Psoas muscle (tissue), 8 donors: ENCODE data around the gene PSMG1. TPM values are rescaled to one million over a fixed set of nuclear protein-coding genes. Genes with fewer than 3 reads are reported as not detected.
"Not testable (repeated sequence)": the region's sequence is repeated elsewhere in the genome, so short reads cannot be mapped to it uniquely, and the experiment has no call there.

Experiments used
- ATAC-seq, 4 donors: fragments of 200-7000 bp; cut with Tn5 transposase; one replicate each; pipeline ENCODE4 v1.9.1; 2020; ENCODE audit warnings: moderate library complexity in 3 of 4, mild to moderate bottlenecking in 2 of 4
- DNase-seq, 2 donors: peaks; one replicate each; pipeline ENCODE4 v3.0.0-alpha.2; 2020
- H3K27ac ChIP-seq: fragments of 200-600 bp; one replicate; pipeline ENCODE4 v1.8.0; 2022
- H3K27me3 ChIP-seq, 3 donors: fragments of 200-600 bp in 1 of 3; one replicate each; pipeline versions ENCODE4 v1.6.1 to v1.8.0; 2013 to 2022; ENCODE audit warnings: low read length in 2 of 3, mild to moderate bottlenecking in 2 of 3, moderate library complexity in 1 of 3; ENCODE audit not compliant: insufficient read depth in 3 of 3
- H3K36me3 ChIP-seq, 2 donors: fragments of 200-600 bp in 1 of 2; one replicate each; pipeline versions ENCODE4 v1.6.1 to v1.8.0; 2013 to 2022; ENCODE audit warnings: low read depth in 1 of 2, mild to moderate bottlenecking in 1 of 2, moderate library complexity in 1 of 2; ENCODE audit not compliant: insufficient read depth in 1 of 2
- H3K4me1 ChIP-seq: fragments of 200-600 bp; one replicate; pipeline ENCODE4 v1.8.0; 2022
- H3K4me3 ChIP-seq: fragments of 200-600 bp; one replicate; pipeline ENCODE4 v1.8.0; 2022; ENCODE audit warnings: mild to moderate bottlenecking
- H3K9me3 ChIP-seq: fragments of 200-600 bp; one replicate; pipeline ENCODE4 v1.8.0; 2022
- CTCF ChIP-seq: fragments of 200-600 bp; IDR thresholded peaks from one replicate; pipeline ENCODE4 v1.8.0; 2022; ENCODE audit warnings: antibody characterized with exemption
- WGBS, 3 donors: extraction: QIAGEN DNeasy Blood & Tissue Kit; methylation state at CpG; one replicate each; pipeline versions ENCODE4 v1.1.6 to v1.1.7; 2013; 5-methylcytosine and 5-hydroxymethylcytosine counted together
- intact Hi-C, 2 donors: fragments of 100-400 bp; cut with DNase I; formaldehyde crosslinking; loops; one replicate each; pipeline versions ENCODE4 v1.11.0 to v1.14.2; 2022
- polyA plus RNA-seq, 3 donors: library from polyadenylated mRNA; stranded (reverse); fragments of 200-250 nt; gene quantifications; one replicate each; pipeline ENCODE4 v1.2.3, GENCODE V29; 2013
- total RNA-seq, 4 donors: library from RNA; stranded (reverse); fragmentation: NEBNext Ultra II Directional in 2 of 4; extraction: Animal tissue kit (Norgen Biotek cat#: 25700) in 2 of 4; gene quantifications; one replicate each; pipeline versions ENCODE4 v1.2.1 to v1.2.4, GENCODE V29; 2021 to 2023
- donor health status: healthy with polysubstance abuse.
- donor health status: DM: no; HTN: no; CAD: no; lungs with moderate emphysema.
- donor health status: Bipolar disorder and iron deficiency.
- donor health status: healthy.
- donor health status: DM: yes; HTN: yes; CAD: no.
- donor health status: DM: no; HTN: no; CAD: no.
- donor health status: DM: no; HTN: no; CAD: no.
- donor health status: DM: yes; HTN: yes; CAD: no.

Gene PSMG1
- total and polyA plus RNA-seq, 7 donors: 20.5 to 52.1 (median 44.0) TPM

GRCh38 chr21:39169906-39170305 lies 13.3 kb downstream of the PSMG1 start:
- WGBS, 3 donors: 96 to 98% (median 96%) methylated on average over 5 of the region's 5 CpGs
- DNase-seq (no peak), ATAC-seq (no peak)
- Histone ChIP-seq H3K4me1 (peaks cover 7% of the 10 kb centered on the region), H3K36me3 (peaks cover 7 to 43% of the 10 kb centered on the region in 2 donors), H3K27me3 (no peaks in the 10 kb centered on the region), H3K27ac (no peak overlapping the region), H3K9me3 (no peaks in the 10 kb centered on the region), H3K4me3 (no peak overlapping the region)
- intact Hi-C loops: no loop called here
- no peak for TF ChIP-seq CTCF

- DNase-seq (no peak), ATAC-seq (no peak)
- H3K36me3 ChIP-seq: peaks cover 4 to 34% of the 10 kb centered on the region in 2 donors
- no peaks in the 10 kb centered on the region for H3K27me3 ChIP-seq
- H3K4me1 ChIP-seq: peaks cover 6% of the 10 kb centered on the region
- 93 to 97% (median 94%) methylated on average over 2 of the region's 2 CpGs for WGBS, 3 donors
- H3K4me3 ChIP-seq: no peak overlapping the region
- no peak overlapping the region for H3K27ac ChIP-seq
- no peaks in the 10 kb centered on the region for H3K9me3 ChIP-seq
- intact Hi-C loops: no loop called here
- no peak for TF ChIP-seq CTCF
These were observed 14.5 kb downstream of the PSMG1 start for GRCh38 chr21:39168800-39169199.

- WGBS, 3 donors: 90 to 92% (median 91%) methylated on average over 2 of the region's 2 CpGs
- H3K4me3 ChIP-seq: no peak overlapping the region
- no peak for TF ChIP-seq CTCF
- peaks cover 7% of the 10 kb centered on the region for H3K4me1 ChIP-seq
- H3K36me3 ChIP-seq: peaks cover 4 to 8% of the 10 kb centered on the region in 2 donors
- H3K27me3 ChIP-seq: no peaks in the 10 kb centered on the region
- no peak for DNase-seq
- H3K27ac ChIP-seq: no peak overlapping the region
- H3K9me3 ChIP-seq: no peaks in the 10 kb centered on the region
- ATAC-seq: no peak
- intact Hi-C loops: no loop called here
These were observed 18.7 kb downstream of the PSMG1 start for GRCh38 chr21:39164523-39164922.

- Histone ChIP-seq H3K4me1 (peaks cover 12% of the 10 kb centered on the region), H3K36me3 (no peaks in the 10 kb centered on the region), H3K4me3 (no peak overlapping the region), H3K27me3 (no peaks in the 10 kb centered on the region), H3K9me3 (no peaks in the 10 kb centered on the region), H3K27ac (no peak overlapping the region)
- TF ChIP-seq CTCF: no peak
- DNase-seq (no peak), ATAC-seq (no peak)
- WGBS, 3 donors: 67 to 72% (median 71%) methylated on average over 3 of the region's 3 CpGs
- intact Hi-C loops: no loop called here
These were observed 22.2 kb downstream of the PSMG1 start for GRCh38 chr21:39161064-39161463.

GRCh38 chr21:39159342-39160063 lies 23.7 kb downstream of the PSMG1 start:
- ATAC-seq: peak; percentile 43 to 81 (median 70)
- no peak overlapping the region for H3K4me3 ChIP-seq
- intact Hi-C loops: no loop called here
- H3K9me3 ChIP-seq: no peaks in the 10 kb centered on the region
- DNase-seq: no peak
- H3K27ac ChIP-seq: peak overlapping the region; percentile 55
- H3K27me3 ChIP-seq: no peaks in the 10 kb centered on the region
- no peak for TF ChIP-seq CTCF
- 42 to 76% (median 52%) methylated on average over 7 of the region's 7 CpGs for WGBS, 3 donors
- peaks cover 12% of the 10 kb centered on the region for H3K4me1 ChIP-seq
- no peaks in the 10 kb centered on the region for H3K36me3 ChIP-seq

GRCh38 chr21:39157241-39157640 lies 26.0 kb downstream of the PSMG1 start:
- H3K4me3 ChIP-seq, intact Hi-C loops, ATAC-seq, H3K27me3 ChIP-seq, DNase-seq, H3K9me3 ChIP-seq, H3K36me3 ChIP-seq, H3K27ac ChIP-seq: not testable (repeated sequence)
- 97 to 98% (median 97%) methylated on average over 18 to 34 of the region's 34 CpGs for WGBS, 3 donors
- H3K4me1 ChIP-seq: peaks cover 17% of the 10 kb centered on the region
